ENCODE data around the gene HDLBP. TPM values are rescaled to one million over a fixed set of nuclear protein-coding genes. Genes with fewer than 3 reads are reported as not detected.

HDLBP gene
- total and polyA plus RNA-seq, 2 experiments from 2014 or later, result 230 to 306 TPM

DNA sequence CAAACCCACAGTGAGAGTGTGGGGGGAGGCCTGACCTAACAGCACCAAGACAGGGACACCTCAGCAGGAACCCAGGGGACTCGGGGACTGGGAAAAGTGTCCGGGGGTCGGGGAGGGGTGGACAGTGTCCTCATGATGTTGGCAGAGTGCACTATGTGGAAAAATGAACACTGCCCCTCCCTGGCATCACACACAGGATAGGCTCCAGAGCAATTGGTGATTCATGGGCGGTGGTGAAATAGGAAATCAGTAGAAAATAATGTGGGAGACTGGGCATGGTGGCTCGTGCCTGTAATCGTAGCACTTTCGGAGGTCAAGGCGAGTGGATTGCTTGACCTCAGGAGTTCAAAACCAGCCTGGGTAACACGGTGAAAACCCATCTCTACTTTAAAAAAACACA, 130.6 kb downstream of the HDLBP start:
- Mint-ChIP-seq H3K27ac (no peak overlapping the region), H3K4me1 (peaks cover 8% of the 10 kb centered on the region), H3K36me3 (ENCODE audit: low read depth) (no peaks in the 10 kb centered on the region), H3K4me3 (no peak overlapping the region), H3K27me3 (ENCODE audit: insufficient read depth, low read depth, poor library complexity) (peaks cover 10% of the 10 kb centered on the region), H3K9me3 (no peaks in the 10 kb centered on the region)
- H3F3A ChIP-seq (replicated peaks; ENCODE audit: low read depth), result no peaks in the 10 kb centered on the region
- no peak overlapping the region for H3K27ac ChIP-seq (ENCODE audit: low read depth)
- TF ChIP-seq, protein P1, sequence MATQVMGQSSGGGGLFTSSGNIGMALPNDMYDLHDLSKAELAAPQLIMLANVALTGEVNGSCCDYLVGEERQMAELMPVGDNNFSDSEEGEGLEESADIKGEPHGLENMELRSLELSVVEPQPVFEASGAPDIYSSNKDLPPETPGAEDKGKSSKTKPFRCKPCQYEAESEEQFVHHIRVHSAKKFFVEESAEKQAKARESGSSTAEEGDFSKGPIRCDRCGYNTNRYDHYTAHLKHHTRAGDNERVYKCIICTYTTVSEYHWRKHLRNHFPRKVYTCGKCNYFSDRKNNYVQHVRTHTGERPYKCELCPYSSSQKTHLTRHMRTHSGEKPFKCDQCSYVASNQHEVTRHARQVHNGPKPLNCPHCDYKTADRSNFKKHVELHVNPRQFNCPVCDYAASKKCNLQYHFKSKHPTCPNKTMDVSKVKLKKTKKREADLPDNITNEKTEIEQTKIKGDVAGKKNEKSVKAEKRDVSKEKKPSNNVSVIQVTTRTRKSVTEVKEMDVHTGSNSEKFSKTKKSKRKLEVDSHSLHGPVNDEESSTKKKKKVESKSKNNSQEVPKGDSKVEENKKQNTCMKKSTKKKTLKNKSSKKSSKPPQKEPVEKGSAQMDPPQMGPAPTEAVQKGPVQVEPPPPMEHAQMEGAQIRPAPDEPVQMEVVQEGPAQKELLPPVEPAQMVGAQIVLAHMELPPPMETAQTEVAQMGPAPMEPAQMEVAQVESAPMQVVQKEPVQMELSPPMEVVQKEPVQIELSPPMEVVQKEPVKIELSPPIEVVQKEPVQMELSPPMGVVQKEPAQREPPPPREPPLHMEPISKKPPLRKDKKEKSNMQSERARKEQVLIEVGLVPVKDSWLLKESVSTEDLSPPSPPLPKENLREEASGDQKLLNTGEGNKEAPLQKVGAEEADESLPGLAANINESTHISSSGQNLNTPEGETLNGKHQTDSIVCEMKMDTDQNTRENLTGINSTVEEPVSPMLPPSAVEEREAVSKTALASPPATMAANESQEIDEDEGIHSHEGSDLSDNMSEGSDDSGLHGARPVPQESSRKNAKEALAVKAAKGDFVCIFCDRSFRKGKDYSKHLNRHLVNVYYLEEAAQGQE (IDR thresholded peaks at IDR 0.05; ENCODE audit: unreplicated experiment), result no peak
- TF ChIP-seq, protein P2, sequence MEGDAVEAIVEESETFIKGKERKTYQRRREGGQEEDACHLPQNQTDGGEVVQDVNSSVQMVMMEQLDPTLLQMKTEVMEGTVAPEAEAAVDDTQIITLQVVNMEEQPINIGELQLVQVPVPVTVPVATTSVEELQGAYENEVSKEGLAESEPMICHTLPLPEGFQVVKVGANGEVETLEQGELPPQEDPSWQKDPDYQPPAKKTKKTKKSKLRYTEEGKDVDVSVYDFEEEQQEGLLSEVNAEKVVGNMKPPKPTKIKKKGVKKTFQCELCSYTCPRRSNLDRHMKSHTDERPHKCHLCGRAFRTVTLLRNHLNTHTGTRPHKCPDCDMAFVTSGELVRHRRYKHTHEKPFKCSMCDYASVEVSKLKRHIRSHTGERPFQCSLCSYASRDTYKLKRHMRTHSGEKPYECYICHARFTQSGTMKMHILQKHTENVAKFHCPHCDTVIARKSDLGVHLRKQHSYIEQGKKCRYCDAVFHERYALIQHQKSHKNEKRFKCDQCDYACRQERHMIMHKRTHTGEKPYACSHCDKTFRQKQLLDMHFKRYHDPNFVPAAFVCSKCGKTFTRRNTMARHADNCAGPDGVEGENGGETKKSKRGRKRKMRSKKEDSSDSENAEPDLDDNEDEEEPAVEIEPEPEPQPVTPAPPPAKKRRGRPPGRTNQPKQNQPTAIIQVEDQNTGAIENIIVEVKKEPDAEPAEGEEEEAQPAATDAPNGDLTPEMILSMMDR (conservative IDR thresholded peaks at IDR 0.05; ENCODE audit: low read depth in 2 of 2), result no peak
- TF ChIP-seq NANOG (IDR thresholded peaks at IDR 0.05; ENCODE audit: borderline replicate concordance) (no peak), JUNB (IDR thresholded peaks at IDR 0.05; ENCODE audit: unreplicated experiment) (no peak), EZH2phosphoT487 (IDR thresholded peaks at IDR 0.05; ENCODE audit: unreplicated experiment) (no peak), POLR2AphosphoS5 (IDR thresholded peaks at IDR 0.05; ENCODE audit: low read depth) (no peak), EZH2 (IDR thresholded peaks at IDR 0.05; ENCODE audit: low read depth, unreplicated experiment) (no peak), STAT1 (IDR thresholded peaks at IDR 0.05; ENCODE audit: unreplicated experiment) (no peak), ZNF114 (CRISPR knock-in tag; IDR thresholded peaks at IDR 0.05) (no peak), CREB1 (CRISPR knock-in tag; IDR thresholded peaks at IDR 0.05; ENCODE audit: low read depth) (no peak), ZNF331 (CRISPR knock-in tag; IDR thresholded peaks at IDR 0.05; ENCODE audit: low read depth) (no peak)
- TF ChIP-seq, protein P3, sequence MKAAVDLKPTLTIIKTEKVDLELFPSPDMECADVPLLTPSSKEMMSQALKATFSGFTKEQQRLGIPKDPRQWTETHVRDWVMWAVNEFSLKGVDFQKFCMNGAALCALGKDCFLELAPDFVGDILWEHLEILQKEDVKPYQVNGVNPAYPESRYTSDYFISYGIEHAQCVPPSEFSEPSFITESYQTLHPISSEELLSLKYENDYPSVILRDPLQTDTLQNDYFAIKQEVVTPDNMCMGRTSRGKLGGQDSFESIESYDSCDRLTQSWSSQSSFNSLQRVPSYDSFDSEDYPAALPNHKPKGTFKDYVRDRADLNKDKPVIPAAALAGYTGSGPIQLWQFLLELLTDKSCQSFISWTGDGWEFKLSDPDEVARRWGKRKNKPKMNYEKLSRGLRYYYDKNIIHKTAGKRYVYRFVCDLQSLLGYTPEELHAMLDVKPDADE (IDR thresholded peaks at IDR 0.05), result no peak
- TF ChIP-seq, protein P4, sequence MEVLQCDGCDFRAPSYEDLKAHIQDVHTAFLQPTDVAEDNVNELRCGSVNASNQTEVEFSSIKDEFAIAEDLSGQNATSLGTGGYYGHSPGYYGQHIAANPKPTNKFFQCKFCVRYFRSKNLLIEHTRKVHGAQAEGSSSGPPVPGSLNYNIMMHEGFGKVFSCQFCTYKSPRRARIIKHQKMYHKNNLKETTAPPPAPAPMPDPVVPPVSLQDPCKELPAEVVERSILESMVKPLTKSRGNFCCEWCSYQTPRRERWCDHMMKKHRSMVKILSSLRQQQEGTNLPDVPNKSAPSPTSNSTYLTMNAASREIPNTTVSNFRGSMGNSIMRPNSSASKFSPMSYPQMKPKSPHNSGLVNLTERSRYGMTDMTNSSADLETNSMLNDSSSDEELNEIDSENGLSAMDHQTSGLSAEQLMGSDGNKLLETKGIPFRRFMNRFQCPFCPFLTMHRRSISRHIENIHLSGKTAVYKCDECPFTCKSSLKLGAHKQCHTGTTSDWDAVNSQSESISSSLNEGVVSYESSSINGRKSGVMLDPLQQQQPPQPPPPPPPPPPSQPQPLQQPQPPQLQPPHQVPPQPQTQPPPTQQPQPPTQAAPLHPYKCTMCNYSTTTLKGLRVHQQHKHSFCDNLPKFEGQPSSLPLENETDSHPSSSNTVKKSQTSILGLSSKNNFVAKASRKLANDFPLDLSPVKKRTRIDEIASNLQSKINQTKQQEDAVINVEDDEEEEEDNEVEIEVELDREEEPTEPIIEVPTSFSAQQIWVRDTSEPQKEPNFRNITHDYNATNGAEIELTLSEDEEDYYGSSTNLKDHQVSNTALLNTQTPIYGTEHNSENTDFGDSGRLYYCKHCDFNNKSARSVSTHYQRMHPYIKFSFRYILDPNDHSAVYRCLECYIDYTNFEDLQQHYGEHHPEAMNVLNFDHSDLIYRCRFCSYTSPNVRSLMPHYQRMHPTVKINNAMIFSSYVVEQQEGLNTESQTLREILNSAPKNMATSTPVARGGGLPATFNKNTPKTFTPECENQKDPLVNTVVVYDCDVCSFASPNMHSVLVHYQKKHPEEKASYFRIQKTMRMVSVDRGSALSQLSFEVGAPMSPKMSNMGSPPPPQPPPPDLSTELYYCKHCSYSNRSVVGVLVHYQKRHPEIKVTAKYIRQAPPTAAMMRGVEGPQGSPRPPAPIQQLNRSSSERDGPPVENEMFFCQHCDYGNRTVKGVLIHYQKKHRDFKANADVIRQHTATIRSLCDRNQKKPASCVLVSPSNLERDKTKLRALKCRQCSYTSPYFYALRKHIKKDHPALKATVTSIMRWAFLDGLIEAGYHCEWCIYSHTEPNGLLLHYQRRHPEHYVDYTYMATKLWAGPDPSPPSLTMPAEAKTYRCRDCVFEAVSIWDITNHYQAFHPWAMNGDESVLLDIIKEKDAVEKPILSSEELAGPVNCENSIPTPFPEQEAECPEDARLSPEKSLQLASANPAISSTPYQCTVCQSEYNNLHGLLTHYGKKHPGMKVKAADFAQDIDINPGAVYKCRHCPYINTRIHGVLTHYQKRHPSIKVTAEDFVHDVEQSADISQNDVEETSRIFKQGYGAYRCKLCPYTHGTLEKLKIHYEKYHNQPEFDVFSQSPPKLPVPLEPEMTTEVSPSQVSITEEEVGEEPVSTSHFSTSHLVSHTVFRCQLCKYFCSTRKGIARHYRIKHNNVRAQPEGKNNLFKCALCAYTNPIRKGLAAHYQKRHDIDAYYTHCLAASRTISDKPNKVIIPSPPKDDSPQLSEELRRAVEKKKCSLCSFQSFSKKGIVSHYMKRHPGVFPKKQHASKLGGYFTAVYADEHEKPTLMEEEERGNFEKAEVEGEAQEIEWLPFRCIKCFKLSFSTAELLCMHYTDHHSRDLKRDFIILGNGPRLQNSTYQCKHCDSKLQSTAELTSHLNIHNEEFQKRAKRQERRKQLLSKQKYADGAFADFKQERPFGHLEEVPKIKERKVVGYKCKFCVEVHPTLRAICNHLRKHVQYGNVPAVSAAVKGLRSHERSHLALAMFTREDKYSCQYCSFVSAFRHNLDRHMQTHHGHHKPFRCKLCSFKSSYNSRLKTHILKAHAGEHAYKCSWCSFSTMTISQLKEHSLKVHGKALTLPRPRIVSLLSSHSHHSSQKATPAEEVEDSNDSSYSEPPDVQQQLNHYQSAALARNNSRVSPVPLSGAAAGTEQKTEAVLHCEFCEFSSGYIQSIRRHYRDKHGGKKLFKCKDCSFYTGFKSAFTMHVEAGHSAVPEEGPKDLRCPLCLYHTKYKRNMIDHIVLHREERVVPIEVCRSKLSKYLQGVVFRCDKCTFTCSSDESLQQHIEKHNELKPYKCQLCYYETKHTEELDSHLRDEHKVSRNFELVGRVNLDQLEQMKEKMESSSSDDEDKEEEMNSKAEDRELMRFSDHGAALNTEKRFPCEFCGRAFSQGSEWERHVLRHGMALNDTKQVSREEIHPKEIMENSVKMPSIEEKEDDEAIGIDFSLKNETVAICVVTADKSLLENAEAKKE (CRISPR knock-in tag; IDR thresholded peaks at IDR 0.05), result no peak
- ATAC-seq (no peak), DNase-seq (ENCODE audit: low spot score) (no peak)
- no peak overlapping the region for H3K4me2 ChIP-seq
- H3K4me3 ChIP-seq, result no peak overlapping the region
- no peaks in the 10 kb centered on the region for H4K20me1 ChIP-seq (replicated peaks; ENCODE audit: insufficient read depth)
- no peaks in the 10 kb centered on the region for H3K9me2 ChIP-seq (ENCODE audit: insufficient read depth)
- H3K79me2 ChIP-seq (replicated peaks; ENCODE audit: insufficient read depth), result no peaks in the 10 kb centered on the region
- no peaks in the 10 kb centered on the region for H3K27me3 ChIP-seq (ENCODE audit: insufficient read depth)
- no peak overlapping the region for H2AFZ ChIP-seq
- H3K4me1 ChIP-seq (ENCODE audit: insufficient read depth), result no peaks in the 10 kb centered on the region
- no peaks in the 10 kb centered on the region for H3K36me3 ChIP-seq (ENCODE audit: insufficient read depth)
